Astrocyte of the hippocampus (primary cell): ENCODE data around the gene RPL34.

ENCODE experiments used
- DNase-seq: peaks from one replicate; pipeline ENCODE4 v3.0.0; 2011; ENCODE audit warnings: low read depth, low spot score

Gene RPL34

DNA sequence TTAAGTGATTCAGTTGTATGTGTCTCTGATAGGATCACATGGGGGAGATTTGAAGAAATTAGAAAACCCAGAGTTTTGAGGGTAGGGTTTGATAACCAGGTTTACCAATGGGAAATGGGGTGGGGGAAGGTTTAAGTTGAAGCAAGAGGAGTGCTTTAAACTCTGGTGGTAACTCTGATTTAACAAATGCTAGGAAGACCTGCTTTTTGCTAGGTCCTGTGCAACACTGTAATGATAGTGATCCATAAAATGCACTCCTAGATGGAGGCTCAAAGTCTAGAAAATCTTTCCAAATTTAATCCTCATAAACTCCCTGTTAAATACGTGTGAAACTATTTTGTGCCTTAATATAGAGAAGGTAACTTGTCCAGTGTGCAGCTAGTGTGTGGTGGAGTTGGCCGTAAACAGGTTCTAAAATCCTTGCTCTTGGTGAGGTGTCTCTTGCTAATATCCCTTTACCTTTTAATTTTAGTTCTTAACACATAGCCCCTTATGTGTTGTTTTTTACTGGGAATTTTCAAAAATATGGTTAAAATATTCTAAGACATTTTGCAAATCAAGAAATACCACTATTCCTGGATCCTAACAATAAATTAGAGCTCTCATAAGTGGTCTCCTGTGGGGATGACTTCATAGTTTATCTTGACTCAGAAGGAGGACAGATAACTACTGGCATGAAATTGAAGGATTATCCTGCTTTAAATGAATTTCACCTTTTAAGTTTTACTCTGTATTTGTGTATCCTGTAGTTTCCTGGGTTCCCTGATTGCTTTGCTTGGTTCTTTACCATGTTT lies 4.1 kb downstream of the RPL34 start:
- no peak for DNase-seq

- DNase-seq, result no peak
Observed at GRCh38 chr4:108626056-108626455, 5.7 kb downstream of the RPL34 start.

GRCh38 chr4:108628411-108628810 lies 8.0 kb downstream of the RPL34 start:
- peak; percentile 29 for DNase-seq

DNA sequence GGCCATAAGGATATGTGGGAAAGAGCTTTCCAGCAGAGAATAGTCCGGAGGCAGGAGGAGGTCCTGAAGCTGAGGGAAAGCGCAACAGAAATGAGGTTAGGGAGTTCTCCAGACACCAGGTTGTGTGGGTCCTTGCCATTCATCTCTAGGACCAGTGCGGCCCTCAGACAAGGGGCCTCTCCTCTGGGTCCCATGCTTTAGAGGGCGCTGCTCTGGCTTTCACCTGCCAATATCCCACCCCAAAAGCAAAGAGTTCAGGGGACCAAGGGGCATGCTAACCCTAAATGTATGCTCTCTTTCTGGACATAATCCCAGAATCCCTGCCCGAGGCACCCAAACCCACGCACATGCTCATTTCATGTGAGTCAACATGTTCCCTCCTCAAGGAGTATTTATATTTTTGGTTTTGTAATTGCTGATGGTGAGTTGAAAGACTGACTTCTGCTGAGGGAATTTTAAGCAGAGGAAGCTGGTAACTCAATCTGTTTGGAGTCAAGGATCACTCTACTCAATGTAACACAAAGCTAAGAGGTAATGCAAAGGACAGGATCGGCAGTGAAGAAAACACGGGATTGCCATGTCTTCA lies 14.8 kb downstream of the RPL34 start:
- DNase-seq, result no peak

DNA sequence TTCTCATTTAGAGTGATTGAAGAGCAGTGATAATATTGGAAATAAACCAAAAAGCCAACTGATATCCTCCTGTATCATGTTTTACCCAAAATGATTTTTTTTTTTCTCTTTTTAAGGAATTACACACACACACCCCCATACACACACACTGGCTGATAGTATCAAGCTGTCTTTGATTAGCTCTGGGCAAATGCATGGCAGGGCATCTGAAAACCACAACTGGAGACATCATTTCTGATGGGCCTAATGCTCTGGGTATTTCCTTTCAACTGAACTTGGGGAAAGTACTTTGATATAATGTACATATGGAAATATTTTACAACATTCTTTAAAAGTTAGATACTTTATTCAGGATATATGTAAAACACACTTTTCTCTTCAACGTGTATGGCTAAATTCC lies 15.9 kb downstream of the RPL34 start:
- DNase-seq, result no peak

DNA sequence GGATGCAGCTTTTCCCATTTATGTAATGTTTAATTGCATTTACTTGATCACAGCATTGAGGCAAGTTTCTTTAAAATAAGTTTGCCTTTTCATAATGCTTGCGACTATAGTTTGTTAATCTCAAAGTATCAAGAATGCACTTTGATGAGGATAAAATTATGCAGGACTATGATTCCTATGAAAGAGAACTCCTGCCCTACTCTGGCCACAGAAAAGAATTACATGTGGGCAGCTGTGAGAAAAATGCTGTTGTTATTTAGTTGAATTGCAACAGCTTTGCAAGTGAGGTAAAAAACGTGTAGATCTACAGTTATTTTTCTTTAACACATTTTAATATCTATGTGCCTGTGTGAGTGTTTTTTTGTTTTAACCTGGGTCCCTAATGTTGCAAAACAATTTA lies 17.5 kb downstream of the RPL34 start:
- peak; percentile 23 for DNase-seq

- peak; percentile 51 for DNase-seq
Observed at GRCh38 chr4:108644237-108644636, 23.9 kb downstream of the RPL34 start.

DNA sequence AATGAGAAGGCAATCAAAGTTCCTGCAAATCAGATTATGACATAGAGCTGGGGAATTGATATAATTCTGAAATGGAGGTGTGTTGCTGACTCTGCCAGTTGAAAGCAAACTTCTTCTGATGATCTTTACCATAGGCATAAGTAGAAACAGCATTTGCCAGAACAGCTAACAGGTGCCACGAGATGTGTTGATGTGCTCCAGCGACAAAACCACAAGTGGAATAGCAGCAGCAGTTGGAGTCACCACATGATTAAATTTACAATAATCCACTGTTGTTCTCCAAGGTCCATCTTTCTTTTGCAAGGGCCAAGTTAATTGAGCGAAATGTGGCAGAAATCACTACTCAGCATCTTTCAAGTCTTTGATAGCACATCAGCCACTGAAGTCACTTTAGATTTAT lies 26.3 kb downstream of the RPL34 start:
- no peak for DNase-seq

DNA sequence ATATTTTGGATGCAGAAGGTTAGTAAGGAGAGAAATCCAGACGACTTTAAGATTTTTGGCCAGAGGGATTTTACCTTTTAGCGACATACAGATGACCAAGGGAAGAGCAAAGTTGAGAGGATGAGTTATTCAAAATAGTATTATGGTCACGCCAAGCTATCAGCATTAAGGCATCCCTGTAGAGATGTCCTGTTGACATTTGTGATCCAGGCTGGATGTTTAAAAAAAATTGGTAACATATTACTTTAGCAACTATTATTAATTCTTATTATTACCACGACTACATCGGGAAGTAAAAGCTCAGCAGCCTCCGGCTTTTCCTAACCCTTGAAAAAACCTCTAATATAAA lies 29.5 kb downstream of the RPL34 start:
- DNase-seq, result no peak

DNA sequence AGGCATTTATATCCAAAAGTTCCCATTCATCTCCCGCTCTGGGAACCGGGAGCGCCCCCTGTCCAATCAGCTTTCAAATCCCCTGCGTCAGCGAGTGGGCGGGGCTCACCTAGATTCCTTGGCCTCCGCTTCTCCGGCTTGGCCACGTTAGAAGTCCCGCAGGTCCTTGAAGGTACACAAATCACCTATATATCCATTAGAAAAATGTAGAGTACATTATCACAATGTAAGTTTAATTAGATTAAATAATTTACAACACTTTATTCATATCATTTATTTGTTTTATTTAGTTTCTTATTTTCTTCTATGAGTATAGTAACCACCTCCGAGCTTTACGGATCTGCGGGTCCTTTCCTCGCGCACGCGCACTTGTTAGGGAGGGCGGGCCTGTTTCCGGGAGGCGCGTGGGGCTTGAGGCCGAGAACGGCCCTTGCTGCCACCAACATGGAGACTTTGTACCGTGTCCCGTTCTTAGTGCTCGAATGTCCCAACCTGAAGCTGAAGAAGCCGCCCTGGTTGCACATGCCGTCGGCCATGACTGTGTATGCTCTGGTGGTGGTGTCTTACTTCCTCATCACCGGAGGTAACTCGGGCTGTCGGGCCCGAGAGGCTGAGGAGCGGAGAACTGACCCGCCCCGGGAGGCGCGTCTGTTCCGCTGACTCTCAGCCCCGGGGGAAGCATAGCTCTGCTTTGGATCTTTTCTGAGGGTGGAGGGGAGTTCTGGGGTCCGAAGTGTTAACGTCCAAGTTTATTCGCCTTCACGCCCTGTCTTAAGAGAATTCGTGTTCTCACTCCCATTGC lies 30.0 kb downstream of the RPL34 start, which contains the start of gene OSTC:
Gene OSTC, plus strand, starts transcription at position 388 of the 802 bp plus-strand sequence. Its CDS starts 57 bp downstream, at position 445.
- DNase-seq, result peak; percentile 98

DNA sequence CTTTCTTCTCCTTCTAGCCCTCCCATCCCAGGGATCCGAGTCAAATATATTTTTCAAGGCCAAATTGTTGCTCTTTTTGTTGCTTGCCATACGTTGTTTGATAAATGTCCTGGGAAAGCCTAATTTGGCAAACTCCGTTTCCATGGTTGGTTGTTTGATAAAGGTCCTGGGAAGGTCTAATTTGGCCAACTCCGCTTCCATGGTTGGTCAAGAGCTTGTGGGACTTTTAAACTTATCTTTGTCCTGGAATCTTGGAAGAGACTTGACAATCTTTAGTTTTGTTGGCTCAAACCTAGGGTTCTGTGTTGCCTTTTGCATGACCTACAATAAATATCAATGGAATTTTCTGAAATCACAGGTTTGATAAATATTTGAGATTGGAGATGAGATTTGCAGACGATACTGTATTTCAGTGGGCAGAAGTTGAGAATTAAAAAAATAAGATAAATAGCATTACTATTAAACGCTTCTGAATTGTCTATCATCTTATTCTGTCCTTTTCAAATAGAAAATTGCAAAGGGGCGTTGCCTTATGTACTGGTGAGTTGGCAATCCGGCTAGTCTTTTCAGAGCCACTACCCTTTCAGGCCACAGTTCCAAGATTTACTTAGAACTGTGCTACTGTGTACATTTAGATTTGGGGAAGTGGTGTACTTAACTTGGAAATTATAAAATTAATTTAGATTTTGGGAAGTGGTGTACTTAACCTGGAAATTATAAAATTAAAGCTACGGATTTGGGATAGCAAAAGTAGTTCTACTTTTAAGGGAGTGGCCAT lies 30.8 kb downstream of the RPL34 start:
- peak; percentile 64 for DNase-seq

- no peak for DNase-seq
Observed at GRCh38 chr4:108662629-108663028, 42.3 kb downstream of the RPL34 start.

DNA sequence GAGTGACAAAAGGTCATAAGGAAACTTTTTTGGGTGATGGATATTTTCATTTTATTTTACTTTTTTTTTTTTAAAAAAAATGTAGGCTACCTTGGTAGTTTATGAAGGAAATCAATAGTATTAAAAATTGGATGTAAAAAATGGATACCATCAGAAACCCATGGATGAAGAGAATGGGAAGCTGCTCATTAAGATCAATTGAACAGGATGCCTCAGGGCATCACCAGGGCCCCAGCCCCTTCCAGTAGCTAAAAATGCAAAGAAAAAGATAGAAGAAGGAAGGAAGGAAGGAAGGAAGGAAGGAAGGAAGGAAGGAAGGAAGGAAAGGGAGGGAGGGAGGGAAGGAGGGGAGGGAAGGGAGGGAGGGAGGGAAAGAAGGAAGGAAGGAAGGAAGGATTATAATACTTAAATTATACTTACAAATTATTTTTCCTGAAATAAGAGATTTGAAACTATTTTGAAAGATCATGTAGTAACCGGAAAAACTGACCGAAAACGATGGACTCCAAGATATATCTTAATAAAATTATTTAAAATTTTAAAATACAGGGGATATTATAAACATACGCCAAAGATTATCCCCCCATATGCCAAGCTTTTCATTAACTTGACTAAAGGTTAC lies 54.1 kb downstream of the RPL34 start:
- DNase-seq, result no peak
